ENCODE measurements around the gene UGDH.

UGDH gene

DNA sequence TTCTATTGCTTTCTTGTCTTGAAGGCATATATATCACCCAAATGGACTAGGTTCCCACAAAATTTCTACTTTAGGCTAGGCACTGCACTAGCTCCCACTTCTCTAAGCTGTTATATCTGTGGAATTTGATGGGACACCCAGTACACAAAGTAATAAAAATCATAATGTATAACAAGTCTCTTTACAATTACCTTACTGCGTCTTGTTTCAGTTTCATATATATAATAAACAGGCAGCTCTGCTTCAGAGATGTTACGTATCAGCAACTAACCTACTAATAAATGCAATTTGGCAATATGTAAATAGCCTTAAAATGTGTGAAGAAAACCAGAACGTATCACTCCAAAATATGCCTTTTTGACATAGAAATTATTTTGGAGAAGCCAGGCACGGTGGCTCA, 42.0 kb upstream of the UGDH start (continued):
- TF ChIP-seq ZNF341 (tag by site-specific recombination; IDR thresholded peaks at IDR 0.05; ENCODE audit: low read depth) (no peak), ZNF488 (tag by site-specific recombination; IDR thresholded peaks at IDR 0.05) (no peak), ZNF837 (tag by site-specific recombination; IDR thresholded peaks at IDR 0.05) (no peak), KLF17 (tag by site-specific recombination; IDR thresholded peaks at IDR 0.05) (no peak), ZNF561 (tag by site-specific recombination; IDR thresholded peaks at IDR 0.05; ENCODE audit: borderline replicate concordance) (no peak)

GRCh38 chr4:39568805-39569204, 41.6 kb upstream of the UGDH start:
- ChIA-PET POLR2A (no interaction called here), CTCF (no interaction called here)
- no peaks in the 10 kb centered on the region for H3K36me3 ChIP-seq (ENCODE audit: control insufficient read depth in 2 of 2, insufficient read depth in 1 of 2, low read length in 2 of 2)
- H3K4me1 ChIP-seq (ENCODE audit: control insufficient read depth, insufficient read depth, low read length) = no peaks in the 10 kb centered on the region
- no peaks in the 10 kb centered on the region for H3K9me3 ChIP-seq (ENCODE audit: control insufficient read depth, insufficient read depth, low read depth, low read length)
- no peak for TF ChIP-seq ZNF398 (tag by site-specific recombination; IDR thresholded peaks at IDR 0.05)
- TF ChIP-seq FEZF1 (tag by site-specific recombination; IDR thresholded peaks at IDR 0.05) = no peak
- no peak for TF ChIP-seq ZNF37A (tag by site-specific recombination; IDR thresholded peaks at IDR 0.05)
- no peak for TF ChIP-seq PRDM4 (tag by site-specific recombination; IDR thresholded peaks at IDR 0.05)
- no peak for TF ChIP-seq ZNF791 (tag by site-specific recombination; IDR thresholded peaks at IDR 0.05)
- no peak for TF ChIP-seq ZNF292 (tag by site-specific recombination; IDR thresholded peaks at IDR 0.05; ENCODE audit: borderline replicate concordance, low read depth)
- TF ChIP-seq, protein P1, sequence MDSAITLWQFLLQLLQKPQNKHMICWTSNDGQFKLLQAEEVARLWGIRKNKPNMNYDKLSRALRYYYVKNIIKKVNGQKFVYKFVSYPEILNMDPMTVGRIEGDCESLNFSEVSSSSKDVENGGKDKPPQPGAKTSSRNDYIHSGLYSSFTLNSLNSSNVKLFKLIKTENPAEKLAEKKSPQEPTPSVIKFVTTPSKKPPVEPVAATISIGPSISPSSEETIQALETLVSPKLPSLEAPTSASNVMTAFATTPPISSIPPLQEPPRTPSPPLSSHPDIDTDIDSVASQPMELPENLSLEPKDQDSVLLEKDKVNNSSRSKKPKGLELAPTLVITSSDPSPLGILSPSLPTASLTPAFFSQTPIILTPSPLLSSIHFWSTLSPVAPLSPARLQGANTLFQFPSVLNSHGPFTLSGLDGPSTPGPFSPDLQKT (IDR thresholded peaks at IDR 0.05; ENCODE audit: borderline replicate concordance, low read depth, low read length) = peak; percentile 66; the same call in 1 of the 2 replicates
- no peak for TF ChIP-seq ZNF747 (tag by site-specific recombination; IDR thresholded peaks at IDR 0.05)
- TF ChIP-seq ZNF211 (tag by site-specific recombination; IDR thresholded peaks at IDR 0.05; ENCODE audit: low read depth) = no peak
- TF ChIP-seq ZBTB44 (tag by site-specific recombination; IDR thresholded peaks at IDR 0.05) = no peak
- TF ChIP-seq ZNF626 (tag by site-specific recombination; IDR thresholded peaks at IDR 0.05) = no peak
- TF ChIP-seq, protein P2, sequence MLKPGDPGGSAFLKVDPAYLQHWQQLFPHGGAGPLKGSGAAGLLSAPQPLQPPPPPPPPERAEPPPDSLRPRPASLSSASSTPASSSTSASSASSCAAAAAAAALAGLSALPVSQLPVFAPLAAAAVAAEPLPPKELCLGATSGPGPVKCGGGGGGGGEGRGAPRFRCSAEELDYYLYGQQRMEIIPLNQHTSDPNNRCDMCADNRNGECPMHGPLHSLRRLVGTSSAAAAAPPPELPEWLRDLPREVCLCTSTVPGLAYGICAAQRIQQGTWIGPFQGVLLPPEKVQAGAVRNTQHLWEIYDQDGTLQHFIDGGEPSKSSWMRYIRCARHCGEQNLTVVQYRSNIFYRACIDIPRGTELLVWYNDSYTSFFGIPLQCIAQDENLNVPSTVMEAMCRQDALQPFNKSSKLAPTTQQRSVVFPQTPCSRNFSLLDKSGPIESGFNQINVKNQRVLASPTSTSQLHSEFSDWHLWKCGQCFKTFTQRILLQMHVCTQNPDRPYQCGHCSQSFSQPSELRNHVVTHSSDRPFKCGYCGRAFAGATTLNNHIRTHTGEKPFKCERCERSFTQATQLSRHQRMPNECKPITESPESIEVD (tag by site-specific recombination; IDR thresholded peaks at IDR 0.05) = 0 out of 2 replicates have a peak, but pooled peaks have one; percentile 12
- TF ChIP-seq, protein P3, sequence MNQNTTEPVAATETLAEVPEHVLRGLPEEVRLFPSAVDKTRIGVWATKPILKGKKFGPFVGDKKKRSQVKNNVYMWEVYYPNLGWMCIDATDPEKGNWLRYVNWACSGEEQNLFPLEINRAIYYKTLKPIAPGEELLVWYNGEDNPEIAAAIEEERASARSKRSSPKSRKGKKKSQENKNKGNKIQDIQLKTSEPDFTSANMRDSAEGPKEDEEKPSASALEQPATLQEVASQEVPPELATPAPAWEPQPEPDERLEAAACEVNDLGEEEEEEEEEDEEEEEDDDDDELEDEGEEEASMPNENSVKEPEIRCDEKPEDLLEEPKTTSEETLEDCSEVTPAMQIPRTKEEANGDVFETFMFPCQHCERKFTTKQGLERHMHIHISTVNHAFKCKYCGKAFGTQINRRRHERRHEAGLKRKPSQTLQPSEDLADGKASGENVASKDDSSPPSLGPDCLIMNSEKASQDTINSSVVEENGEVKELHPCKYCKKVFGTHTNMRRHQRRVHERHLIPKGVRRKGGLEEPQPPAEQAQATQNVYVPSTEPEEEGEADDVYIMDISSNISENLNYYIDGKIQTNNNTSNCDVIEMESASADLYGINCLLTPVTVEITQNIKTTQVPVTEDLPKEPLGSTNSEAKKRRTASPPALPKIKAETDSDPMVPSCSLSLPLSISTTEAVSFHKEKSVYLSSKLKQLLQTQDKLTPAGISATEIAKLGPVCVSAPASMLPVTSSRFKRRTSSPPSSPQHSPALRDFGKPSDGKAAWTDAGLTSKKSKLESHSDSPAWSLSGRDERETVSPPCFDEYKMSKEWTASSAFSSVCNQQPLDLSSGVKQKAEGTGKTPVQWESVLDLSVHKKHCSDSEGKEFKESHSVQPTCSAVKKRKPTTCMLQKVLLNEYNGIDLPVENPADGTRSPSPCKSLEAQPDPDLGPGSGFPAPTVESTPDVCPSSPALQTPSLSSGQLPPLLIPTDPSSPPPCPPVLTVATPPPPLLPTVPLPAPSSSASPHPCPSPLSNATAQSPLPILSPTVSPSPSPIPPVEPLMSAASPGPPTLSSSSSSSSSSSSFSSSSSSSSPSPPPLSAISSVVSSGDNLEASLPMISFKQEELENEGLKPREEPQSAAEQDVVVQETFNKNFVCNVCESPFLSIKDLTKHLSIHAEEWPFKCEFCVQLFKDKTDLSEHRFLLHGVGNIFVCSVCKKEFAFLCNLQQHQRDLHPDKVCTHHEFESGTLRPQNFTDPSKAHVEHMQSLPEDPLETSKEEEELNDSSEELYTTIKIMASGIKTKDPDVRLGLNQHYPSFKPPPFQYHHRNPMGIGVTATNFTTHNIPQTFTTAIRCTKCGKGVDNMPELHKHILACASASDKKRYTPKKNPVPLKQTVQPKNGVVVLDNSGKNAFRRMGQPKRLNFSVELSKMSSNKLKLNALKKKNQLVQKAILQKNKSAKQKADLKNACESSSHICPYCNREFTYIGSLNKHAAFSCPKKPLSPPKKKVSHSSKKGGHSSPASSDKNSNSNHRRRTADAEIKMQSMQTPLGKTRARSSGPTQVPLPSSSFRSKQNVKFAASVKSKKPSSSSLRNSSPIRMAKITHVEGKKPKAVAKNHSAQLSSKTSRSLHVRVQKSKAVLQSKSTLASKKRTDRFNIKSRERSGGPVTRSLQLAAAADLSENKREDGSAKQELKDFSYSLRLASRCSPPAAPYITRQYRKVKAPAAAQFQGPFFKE (tag by site-specific recombination; IDR thresholded peaks at IDR 0.05; ENCODE audit: borderline replicate concordance) = no peak
- no peak overlapping the region for H3K27ac ChIP-seq (ENCODE audit: extremely low read depth, low read depth, low read length)
- no peak overlapping the region for H3K4me3 ChIP-seq (ENCODE audit: low read depth, low read length)
